ENCODE measurements around the gene PREX1. TPM values are rescaled to one million over a fixed set of nuclear protein-coding genes. Genes with fewer than 3 reads are reported as not detected.

The PREX1 gene
- total RNA-seq, 1 donor from 2014 or later, result 248 TPM

GRCh38 chr20:48636301-48636700 lies 191.5 kb downstream of the PREX1 start:
- H3K27me3 Mint-ChIP-seq (ENCODE audit: unreplicated experiment), result peaks cover 23% of the 10 kb centered on the region
- peaks cover 60% of the 10 kb centered on the region for H3K36me3 Mint-ChIP-seq (ENCODE audit: low read depth, unreplicated experiment)
- H3K27ac Mint-ChIP-seq (ENCODE audit: unreplicated experiment), result no peak overlapping the region
- TF ChIP-seq CTCF (IDR thresholded peaks at IDR 0.05; ENCODE audit: unreplicated experiment), result no peak
- H3K9me3 Mint-ChIP-seq (ENCODE audit: unreplicated experiment), result no peaks in the 10 kb centered on the region
- no peak for DNase-seq (ENCODE audit: low spot score)
- no peak overlapping the region for H3K4me3 Mint-ChIP-seq (ENCODE audit: unreplicated experiment)
- H3K4me1 Mint-ChIP-seq (ENCODE audit: unreplicated experiment), result peaks cover 14% of the 10 kb centered on the region

GRCh38 chr20:48635791-48636267 lies 192.0 kb downstream of the PREX1 start:
- peaks cover 17% of the 10 kb centered on the region for H3K4me1 Mint-ChIP-seq (ENCODE audit: unreplicated experiment)
- H3K4me3 Mint-ChIP-seq (ENCODE audit: unreplicated experiment), result no peak overlapping the region
- no peaks in the 10 kb centered on the region for H3K9me3 Mint-ChIP-seq (ENCODE audit: unreplicated experiment)
- peaks cover 60% of the 10 kb centered on the region for H3K36me3 Mint-ChIP-seq (ENCODE audit: low read depth, unreplicated experiment)
- peak; percentile 76 for DNase-seq (ENCODE audit: low spot score)
- H3K27me3 Mint-ChIP-seq (ENCODE audit: unreplicated experiment), result peaks cover 23% of the 10 kb centered on the region
- peak overlapping the region; percentile 53 for H3K27ac Mint-ChIP-seq (ENCODE audit: unreplicated experiment)
- peak; percentile 71 for TF ChIP-seq CTCF (IDR thresholded peaks at IDR 0.05; ENCODE audit: unreplicated experiment)

- Mint-ChIP-seq H3K36me3 (ENCODE audit: low read depth, unreplicated experiment) (peaks cover 55% of the 10 kb centered on the region), H3K4me3 (ENCODE audit: unreplicated experiment) (peak overlapping the region; percentile 76), H3K27ac (ENCODE audit: unreplicated experiment) (peak overlapping the region; percentile 53), H3K9me3 (ENCODE audit: unreplicated experiment) (no peaks in the 10 kb centered on the region), H3K27me3 (ENCODE audit: unreplicated experiment) (peaks cover 23% of the 10 kb centered on the region), H3K4me1 (ENCODE audit: unreplicated experiment) (peaks cover 17% of the 10 kb centered on the region)
- no peak for DNase-seq (ENCODE audit: low spot score)
- TF ChIP-seq CTCF (IDR thresholded peaks at IDR 0.05; ENCODE audit: unreplicated experiment), result no peak
Measured at GRCh38 chr20:48635361-48635760, 192.4 kb downstream of the PREX1 start.

- peaks cover 52% of the 10 kb centered on the region for H3K36me3 Mint-ChIP-seq (ENCODE audit: low read depth, unreplicated experiment)
- DNase-seq (ENCODE audit: low spot score), result no peak
- H3K9me3 Mint-ChIP-seq (ENCODE audit: unreplicated experiment), result no peaks in the 10 kb centered on the region
- H3K27me3 Mint-ChIP-seq (ENCODE audit: unreplicated experiment), result peaks cover 28% of the 10 kb centered on the region
- no peak for TF ChIP-seq CTCF (IDR thresholded peaks at IDR 0.05; ENCODE audit: unreplicated experiment)
- peak overlapping the region; percentile 53 for H3K27ac Mint-ChIP-seq (ENCODE audit: unreplicated experiment)
- peak overlapping the region; percentile 76 for H3K4me3 Mint-ChIP-seq (ENCODE audit: unreplicated experiment)
- H3K4me1 Mint-ChIP-seq (ENCODE audit: unreplicated experiment), result peaks cover 17% of the 10 kb centered on the region
Measured at GRCh38 chr20:48634641-48635040, 193.2 kb downstream of the PREX1 start.

- Mint-ChIP-seq H3K27ac (ENCODE audit: unreplicated experiment) (no peak overlapping the region), H3K27me3 (ENCODE audit: unreplicated experiment) (peaks cover 33% of the 10 kb centered on the region), H3K9me3 (ENCODE audit: unreplicated experiment) (no peaks in the 10 kb centered on the region), H3K36me3 (ENCODE audit: low read depth, unreplicated experiment) (peaks cover 50% of the 10 kb centered on the region), H3K4me1 (ENCODE audit: unreplicated experiment) (peaks cover 17% of the 10 kb centered on the region), H3K4me3 (ENCODE audit: unreplicated experiment) (peak overlapping the region; percentile 52)
- no peak for DNase-seq (ENCODE audit: low spot score)
- TF ChIP-seq CTCF (IDR thresholded peaks at IDR 0.05; ENCODE audit: unreplicated experiment), result no peak
Measured at GRCh38 chr20:48633620-48634257, 194.1 kb downstream of the PREX1 start.
